ENCODE measurements around the gene E2F1. TPM values are rescaled to one million over a fixed set of nuclear protein-coding genes. Genes with fewer than 3 reads are reported as not detected.

E2F1 gene, protein sequence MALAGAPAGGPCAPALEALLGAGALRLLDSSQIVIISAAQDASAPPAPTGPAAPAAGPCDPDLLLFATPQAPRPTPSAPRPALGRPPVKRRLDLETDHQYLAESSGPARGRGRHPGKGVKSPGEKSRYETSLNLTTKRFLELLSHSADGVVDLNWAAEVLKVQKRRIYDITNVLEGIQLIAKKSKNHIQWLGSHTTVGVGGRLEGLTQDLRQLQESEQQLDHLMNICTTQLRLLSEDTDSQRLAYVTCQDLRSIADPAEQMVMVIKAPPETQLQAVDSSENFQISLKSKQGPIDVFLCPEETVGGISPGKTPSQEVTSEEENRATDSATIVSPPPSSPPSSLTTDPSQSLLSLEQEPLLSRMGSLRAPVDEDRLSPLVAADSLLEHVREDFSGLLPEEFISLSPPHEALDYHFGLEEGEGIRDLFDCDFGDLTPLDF
- 58.7 and 68.1 TPM in 2 replicates for total RNA-seq (2014; rRNA removed; shearing (Covaris generic))

DNA sequence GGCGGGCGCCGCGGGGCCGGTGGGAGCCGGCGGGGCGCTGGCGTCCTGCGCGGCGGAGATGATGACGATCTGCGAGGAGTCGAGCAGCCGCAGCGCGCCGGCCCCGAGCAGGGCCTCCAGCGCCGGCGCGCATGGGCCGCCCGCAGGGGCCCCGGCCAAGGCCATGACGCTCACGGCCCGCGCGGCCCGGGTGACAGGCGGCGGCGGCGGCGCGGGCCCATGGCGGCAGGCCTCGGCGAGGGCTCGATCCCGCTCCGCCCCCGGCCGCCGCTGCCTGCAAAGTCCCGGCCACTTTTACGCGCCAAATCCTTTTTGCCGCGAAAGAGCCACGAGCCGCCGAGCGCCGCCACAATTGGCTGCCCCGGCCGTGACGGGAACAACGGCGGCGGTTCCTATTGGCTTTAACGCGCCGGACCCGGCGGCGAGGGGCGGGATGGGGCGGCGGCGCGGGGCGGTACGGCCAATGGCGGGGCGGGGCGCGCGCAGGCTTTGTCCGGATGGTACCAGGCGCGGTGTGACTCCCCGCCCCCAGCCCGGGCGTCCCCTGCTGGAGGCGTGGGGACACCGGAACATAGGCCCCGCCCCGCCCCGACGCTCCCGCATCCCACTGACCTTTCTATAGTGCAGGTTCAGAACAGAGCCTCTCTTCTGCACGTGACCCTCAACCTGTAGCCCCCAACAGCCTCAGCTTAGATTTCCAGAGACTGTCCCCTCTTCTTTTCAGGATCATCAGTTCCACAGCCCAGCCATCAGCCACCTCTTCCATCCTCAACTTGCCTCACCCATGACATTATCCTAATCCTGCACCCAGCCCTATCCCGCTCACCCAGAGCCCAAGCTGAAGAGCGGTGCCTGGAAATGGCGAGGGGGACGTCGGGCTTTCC, at the start of gene E2F1:
Gene E2F1 (minus strand): TSS at position 286 of the 884 bp plus-strand sequence. CDS start 121 bp downstream, at position 165.
- DNase-seq (ENCODE audit: low spot score): peak; percentile 90

DNA sequence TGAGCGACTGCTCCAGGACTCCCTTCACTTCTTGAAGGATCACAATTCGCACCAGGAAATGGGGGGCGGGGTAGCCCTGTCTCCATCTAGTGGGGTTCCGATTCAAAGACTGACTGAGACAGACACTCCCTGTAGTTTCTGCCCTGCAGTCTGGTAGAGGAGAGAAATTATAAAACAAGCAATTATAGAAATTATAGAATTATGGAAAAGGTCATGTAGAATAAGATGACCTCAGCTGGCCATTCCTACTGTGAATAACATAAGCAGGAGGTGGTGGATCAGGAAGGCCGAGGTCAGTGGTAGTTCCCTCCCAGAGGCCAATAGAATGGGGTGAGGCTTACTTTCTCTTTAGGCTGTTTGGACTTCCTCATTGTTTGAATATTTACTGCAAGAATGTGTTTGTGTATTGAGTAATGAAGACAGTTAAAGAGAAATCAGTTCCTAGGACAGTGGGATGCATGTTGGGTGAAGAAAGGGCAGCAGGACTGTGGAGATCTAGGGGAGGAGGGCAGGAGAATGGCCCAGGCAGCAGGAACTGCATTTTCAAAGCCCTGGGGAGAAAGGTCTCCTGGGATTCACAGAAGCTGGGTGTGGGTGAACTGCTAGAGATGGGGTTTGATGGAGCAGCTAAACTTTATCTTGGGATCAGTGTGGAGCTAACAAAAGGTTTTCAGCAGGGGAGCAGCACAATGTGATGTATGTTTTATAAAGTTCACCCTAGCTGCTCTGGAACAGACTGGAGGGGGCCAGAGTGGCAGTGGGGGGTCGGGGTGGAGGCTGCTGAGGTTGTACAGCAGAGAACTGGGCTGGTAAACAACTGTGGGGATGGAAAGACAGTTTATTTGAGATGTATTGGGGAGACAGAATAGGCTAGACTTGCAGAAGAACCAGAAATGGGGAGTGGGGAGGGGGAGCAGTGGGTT, 47.7 kb upstream of the E2F1 start:
- DNase-seq (ENCODE audit: low spot score): peak; percentile 70

DNA sequence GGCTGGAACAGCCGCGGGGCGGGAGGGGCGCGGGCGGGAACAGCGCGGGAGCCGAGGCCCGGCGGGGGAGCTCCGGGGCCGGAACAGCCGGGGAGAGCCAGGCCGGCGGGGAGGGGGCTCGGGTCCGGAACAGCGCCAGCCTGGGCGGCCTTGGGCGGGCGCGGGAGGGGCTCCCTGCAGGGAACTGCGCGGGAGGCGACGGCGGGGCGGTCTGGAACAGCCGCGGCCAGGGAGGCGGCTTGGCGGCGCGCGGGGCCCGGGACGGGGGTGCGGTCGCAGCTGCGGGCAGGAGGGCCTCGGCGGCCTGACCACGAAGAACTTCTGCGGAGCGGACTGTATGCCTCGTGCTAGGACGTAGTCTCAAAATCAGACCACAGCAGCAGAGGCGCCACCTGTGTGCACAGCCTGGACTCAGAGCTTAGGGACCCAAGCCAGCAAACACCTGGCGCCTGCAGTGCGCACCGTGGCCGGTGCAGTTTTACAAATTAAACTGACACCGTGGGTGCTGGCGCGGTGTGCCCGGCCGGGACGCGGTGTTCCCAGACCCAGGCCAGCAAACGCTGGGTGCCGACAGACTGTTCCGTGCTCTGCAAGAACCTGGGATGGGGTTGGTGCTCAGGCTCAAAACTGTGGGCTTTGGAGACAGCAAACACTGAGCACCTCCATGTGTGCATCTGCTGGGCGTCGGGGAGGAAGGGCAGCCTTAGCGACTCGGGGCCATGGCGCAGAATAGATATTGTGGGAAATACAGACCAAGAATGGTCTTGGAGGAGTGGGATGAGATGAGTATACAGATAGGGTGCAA, 46.2 kb upstream of the E2F1 start:
- DNase-seq (ENCODE audit: low spot score): no peak

DNA sequence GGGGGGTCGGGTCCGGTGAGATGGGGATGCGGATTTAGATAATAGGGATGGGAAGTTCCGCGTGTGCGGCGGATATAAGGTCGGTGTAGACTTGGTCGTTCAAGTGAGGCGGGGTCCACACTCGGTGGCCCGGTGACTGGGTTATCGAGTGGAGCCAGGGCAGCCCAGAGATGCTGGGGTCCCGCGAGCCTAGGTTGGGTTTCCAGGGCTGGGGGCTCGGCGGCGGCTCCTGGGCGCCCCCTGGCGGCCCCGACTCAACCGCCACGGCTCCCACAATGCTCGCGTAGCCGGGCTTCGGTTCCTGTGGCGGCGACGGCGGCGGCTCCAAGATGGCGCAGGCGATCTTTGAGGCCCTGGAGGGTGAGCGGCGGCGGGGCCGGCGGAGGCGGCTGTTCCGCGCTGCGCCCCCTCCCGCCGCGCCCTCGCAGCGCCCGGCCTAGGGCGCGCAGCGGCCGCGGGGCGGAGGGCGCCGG, 45.5 kb upstream of the E2F1 start, which contains the start of gene ZNF341:
Gene ZNF341 (plus strand): TSS at position 304 of the 473 bp plus-strand sequence. CDS start 26 bp downstream, at position 330.
- DNase-seq (ENCODE audit: low spot score): peak; percentile 72

DNA sequence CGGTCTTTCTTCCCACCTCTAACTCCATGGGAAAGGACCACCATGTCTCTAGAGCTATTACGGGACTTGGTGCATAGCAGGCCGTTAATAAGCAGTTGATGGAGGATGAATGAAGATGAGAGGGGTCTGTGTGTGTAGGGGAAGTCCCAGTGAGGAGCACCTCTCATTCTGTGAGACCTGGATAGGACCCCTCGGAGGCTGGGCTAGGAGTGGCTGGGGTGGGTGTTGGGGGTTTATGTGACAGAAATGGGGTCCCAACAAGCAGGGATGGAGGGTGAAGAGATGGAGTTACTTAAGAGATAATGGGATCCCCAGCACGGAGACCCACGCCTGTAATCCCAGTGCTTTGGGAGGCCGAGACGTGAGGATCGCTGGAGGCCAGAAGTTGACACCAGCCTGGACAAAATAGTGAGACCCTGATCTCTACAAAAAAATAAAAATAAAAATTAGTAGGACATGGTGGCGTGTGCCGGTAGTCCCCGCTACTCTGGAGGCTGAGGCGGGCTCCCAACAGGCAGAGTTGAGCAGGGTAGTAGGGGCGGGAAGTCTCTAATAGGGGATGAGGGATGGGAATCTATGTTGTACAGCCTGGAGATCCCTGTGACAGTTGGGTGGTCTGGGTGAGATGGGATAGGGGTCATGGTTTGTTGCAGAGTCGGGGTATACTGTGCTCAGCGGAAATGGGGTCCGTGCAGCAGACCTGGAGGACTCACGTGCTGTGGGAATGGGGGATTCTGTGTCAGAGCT, 44.9 kb upstream of the E2F1 start:
- DNase-seq (ENCODE audit: low spot score): no peak

DNA sequence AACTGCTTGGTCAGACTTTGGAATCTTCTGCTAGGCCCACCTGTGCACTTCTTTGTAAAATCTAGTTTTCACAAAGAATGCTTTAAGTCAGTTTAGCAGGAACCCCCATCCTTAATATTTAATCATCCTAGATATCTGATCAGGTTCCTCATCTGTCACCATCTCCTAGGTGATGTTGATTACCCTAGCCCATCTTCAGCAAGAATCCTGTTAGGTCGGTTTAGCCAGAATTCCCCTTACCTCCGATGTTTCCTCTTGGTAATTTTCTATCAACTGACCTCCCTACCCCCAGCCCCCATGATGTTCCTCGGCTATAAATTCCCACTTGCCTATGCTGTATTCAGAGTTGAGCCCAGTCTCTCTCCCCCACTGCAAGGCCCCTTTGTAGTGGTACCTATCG, 42.9 kb upstream of the E2F1 start:
- no peak for DNase-seq (ENCODE audit: low spot score)

DNA sequence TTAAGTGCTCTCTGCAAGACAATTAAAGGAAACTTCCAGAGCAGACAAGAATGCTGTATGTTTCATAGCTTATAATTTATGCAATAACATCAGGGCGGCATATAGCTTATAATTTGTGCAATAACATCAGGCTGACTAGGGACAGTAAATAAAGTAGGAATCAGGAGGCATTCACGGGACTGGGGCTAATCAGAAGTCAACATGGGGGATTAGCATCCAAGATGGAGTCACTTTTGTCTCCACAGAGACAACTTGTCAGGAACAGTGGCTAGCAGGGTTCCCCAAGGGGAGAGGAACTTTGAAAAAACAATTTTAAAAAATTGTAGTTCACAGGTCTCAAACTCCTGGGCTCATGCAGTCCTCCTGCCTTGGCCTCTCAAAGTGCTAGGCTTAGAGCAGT, 42.3 kb upstream of the E2F1 start:
- DNase-seq (ENCODE audit: low spot score): no peak

DNA sequence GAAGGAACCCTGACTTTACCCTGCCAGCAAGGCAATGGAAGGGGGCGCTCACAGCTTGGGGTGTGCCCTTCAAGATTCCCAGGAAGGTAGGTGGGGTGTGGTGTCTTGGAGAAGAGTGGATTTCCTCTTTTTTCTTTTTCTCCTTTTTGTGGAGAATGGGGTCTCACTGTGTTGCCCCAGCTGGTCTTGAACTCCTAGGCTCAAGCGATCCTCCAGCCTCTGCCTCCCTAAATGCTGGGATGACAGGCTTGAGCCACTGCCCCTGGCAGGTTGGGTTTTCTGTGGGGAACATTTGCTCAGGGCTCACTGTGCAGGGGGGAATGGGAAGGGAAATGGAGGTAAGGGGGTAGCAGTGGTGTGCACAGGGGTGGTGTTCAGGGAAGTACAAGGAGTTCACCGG, 41.6 kb upstream of the E2F1 start:
- DNase-seq (ENCODE audit: low spot score): no peak

DNA sequence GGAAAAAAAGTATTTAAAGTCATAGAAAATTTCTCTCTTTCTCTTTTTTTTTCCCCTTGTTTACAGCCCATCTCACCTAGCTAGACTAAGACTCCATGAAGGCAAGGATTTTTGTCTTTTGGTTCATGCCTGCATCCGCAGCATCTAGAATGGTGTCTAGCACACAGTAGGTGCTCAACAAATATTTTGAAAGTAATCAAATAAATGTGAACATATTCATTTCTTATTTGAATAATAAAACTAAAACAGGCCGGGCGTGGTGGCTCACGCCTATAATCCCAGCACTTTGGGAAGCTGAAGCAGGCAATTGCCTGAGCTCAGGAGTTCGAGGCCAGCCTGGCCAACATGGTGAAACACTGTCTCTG, 40.9 kb upstream of the E2F1 start:
- no peak for DNase-seq (ENCODE audit: low spot score)

DNA sequence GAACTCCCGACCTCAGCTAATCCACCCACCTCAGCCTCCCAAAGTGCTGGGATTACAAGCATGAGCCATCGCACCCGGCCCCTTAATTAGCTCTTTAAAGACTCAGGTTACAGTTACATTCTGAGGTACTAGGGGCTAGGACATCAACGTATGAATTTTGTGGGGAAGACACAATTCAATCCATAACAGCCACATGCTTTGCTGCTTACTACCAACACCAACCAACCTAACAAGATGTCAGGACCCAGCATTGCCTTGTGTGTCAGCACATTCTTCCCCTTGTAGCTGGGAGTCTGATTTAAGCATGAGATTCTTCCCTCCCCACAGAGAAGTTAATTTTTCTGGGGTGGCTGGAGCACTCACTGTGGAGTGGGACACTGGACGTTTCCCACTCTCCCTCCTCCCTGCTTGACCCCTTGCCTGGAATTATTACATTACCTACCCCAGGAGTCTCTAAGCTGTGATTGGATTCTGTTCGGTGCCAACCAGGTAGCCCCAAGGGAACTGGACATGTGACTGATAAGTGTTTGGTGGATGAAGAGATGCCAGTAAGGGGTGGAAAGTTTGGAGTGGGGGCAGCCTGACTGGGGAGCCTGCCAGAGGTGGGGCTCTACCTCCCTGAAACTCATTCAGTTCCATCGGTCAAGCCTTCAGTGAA, 39.6 kb upstream of the E2F1 start:
- no peak for DNase-seq (ENCODE audit: low spot score)

DNA sequence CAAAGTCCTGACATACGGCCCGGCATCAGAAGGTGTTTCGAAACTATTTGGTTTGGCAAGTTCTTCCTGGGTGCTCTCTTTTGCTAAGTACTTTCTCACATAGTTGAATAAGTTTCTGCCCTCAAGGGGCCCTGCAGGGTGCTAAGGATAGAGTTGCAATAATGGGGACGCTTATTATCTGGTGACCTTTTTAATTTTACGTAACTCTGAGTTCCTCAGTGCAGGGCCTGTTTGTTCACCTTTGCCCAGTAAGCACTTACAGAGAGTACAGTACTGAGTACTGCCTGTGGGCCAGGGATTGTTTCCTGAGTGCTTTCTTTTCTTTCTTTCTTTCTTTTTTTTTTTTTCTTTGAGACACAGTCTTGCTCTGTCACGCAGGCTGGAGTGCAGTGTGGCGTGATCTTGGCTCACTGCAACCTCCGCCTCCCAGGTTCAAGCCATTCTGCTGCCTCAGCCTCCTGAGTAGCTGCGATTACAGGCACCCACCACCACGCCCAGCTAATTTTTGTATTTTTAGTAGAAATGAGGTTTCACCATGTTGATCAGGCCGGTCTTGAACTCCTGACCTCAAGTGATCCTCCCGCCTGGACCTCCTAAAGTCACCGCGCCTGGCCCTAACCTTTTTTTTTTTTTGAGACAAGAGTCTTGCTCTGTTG, 38.4 kb upstream of the E2F1 start:
- no peak for DNase-seq (ENCODE audit: low spot score)

DNA sequence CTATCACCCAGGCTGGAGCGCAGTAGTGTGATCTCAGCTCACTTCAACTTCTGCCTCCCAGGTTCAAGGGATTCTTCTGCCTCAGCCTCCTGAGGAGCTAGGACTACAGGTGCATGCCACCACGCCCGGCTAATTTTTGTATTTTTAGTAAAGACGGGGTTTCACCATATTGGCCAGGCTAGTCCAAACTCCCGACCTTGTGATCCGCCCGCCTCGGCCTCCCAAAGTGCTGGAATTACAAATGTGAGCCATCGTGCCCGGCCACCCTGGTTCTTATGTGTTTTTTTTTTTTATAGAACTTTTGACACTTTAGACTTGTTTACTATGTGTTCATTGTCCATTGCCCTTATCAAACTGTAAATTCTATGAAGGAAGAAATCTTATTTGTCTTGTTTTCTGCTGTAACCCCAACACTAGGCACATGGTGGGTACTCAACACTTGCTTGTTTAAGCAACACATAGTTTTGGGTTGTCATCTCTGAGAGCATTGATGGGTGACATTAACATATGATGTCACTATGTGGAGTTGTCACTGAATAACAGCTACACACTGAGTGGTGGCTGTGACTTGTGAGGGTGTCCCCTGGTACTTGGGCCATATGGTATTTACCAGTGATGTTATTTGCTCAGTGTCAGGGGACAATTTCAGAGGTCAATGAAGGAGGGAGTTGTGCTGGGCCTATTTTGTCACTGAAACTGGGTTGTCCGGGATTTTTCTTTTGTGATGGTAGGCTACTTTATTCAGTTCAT, 35.4 kb upstream of the E2F1 start:
- DNase-seq (ENCODE audit: low spot score): no peak

DNA sequence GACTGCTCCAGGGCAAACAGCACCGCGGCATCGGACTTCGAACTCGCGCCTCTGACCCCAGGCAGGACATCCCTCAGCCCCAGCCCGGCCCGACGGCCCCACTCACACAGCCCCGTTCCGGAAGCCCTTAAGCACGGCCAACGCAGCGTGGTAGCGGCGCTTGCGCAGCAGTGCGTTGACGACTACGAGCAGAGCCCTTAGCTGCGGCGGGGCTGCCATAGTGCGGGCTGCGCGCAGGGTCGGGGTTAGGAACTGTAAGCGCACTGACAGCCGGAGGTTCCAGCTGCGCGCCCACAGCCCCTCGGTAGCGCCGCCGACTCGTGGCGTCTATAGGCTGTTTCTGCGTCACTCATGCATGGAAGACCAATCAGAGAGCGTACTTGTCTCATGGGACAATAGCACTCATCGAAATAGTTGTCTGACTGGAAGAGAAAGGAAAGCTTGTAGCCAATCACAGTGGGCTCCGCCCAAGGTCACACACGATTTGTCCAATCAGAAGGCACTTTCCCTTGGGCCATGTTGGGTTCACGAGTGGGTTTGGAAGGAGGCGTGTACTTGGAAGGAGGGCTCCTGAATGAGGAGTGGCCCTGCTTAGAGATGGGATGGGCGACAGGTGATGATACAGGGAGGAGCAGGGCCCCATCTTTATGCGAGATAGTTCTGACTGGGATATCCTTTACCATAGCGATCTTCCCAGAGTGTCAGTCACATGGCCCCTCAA, 34.0 kb upstream of the E2F1 start, which contains the start of gene PXMP4:
Gene PXMP4 (minus strand): TSS at position 322 of the 721 bp plus-strand sequence. CDS start 103 bp downstream, at position 219.
- DNase-seq (ENCODE audit: low spot score): peak; percentile 99

DNA sequence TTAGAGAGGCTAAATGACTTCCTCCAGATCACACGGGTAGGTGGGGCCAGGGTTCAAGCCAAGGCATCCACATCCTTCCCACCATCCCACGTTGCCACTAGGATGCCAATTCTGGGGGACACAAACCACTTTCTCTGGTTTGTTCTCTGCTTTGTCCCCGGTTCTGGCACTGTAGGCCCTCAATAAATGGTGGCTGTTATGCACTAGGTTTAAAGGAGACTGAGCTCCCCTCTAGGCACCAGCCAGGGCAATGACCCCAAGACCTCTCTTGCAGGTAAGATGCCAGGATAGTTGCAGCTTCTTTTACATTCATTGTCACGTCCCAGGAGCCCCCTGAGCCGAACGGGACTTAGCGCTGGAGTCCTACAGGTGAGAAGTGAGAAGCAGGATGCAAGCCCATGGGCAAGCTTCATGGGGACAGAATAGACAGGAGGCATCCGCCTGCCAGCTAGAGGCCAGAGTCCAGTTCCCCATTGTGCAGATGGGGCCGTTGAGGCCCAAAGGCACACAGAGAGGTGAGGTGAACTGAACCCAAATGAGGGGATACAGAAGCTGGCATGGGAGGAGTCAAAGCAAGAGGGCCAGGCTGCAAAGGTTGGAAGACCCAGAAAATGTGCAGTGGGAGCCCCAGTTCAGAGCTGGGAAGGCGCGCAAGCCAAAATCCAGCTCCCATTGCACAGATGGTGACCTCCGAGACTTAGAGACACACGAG, 33.2 kb upstream of the E2F1 start:
- no peak for DNase-seq (ENCODE audit: low spot score)

DNA sequence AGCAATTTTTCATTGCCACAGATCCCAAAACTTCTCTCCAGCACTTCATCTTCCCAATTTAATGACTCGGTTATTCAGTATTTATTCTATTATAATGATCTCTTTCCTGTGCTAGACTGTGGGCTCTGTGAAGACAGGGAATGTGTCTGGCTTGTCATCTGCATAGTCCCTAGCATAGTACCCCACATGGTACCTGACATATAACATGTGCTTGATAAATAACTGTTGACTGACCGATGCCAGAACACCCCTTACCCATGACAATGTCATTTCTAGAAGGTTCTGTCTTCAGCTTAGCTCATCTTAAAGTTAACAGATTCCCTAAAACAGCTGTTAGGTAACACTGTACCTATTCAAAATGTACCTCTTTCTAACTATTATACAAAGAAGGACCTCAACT, 30.3 kb upstream of the E2F1 start:
- no peak for DNase-seq (ENCODE audit: low spot score)

DNA sequence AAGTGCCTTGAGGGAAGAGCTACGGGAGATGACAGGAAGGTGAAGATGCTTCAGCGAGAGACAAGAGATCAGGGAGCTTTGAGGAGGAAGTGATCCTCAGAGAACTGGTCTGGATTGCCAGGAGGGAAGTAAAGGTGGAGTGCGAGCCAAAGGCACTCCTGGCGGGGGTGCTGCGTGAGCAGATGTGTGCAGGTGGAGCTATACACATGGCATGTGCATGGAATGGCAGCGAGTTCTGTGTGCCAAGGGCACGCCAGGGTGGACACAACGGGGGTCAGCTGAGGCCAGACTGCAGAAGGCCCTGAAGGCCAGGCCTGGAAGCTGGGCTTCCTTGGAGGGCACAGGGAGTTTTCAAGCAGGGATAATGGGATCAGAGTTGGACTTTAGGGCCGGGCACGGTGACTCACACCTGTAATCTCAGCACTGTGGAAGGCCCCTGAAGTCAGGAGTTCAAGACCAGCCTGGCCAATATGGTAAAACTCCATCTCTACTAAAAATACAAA, 27.7 kb upstream of the E2F1 start:
- no peak for DNase-seq (ENCODE audit: low spot score)

DNA sequence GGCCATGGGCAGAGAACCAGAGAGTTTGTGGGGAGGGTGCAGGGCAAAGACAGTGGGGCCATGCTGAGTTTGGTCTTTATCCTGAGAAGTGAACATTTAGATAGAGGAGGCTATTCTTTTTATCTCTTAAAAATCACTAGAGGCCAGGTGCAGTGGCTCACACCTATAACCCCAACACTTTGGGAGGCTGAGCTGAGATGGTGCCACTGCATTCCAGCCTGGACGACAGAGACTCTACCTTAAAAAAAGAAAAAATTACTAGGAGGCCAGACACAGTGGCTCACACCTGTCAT, 25.2 kb upstream of the E2F1 start:
- DNase-seq (ENCODE audit: low spot score): no peak
